ENCODE results near the gene FGB.

- no peak for TF ChIP-seq CTCF (conservative IDR thresholded peaks at IDR 0.05; ENCODE audit: low read depth, low read length)
- no peak for TF ChIP-seq EZH2 (IDR thresholded peaks at IDR 0.05; ENCODE audit: borderline replicate concordance, low read depth, low read length, poor library complexity, severe bottlenecking)
Observed at GRCh38 chr4:154566639-154567204, 3.9 kb downstream of the FGB start.
